ENCODE results near the gene ZNF423.

Gene ZNF423

GRCh38 chr16:49640581-49640980, 215.3 kb downstream of the ZNF423 start:
- no peak for DNase-seq (ENCODE audit: low read depth)

- no peak for DNase-seq (ENCODE audit: low read depth)
These were observed 216.0 kb downstream of the ZNF423 start for GRCh38 chr16:49639739-49640431.

GRCh38 chr16:49638673-49639610, 217.0 kb downstream of the ZNF423 start:
- no peak for DNase-seq (ENCODE audit: low read depth)

GRCh38 chr16:49637933-49638672, 217.8 kb downstream of the ZNF423 start:
- DNase-seq (ENCODE audit: low read depth), result no peak

- DNase-seq (ENCODE audit: low read depth), result no peak
These were observed 218.4 kb downstream of the ZNF423 start for GRCh38 chr16:49637511-49637910.

GRCh38 chr16:49636608-49637007, 219.3 kb downstream of the ZNF423 start:
- no peak for DNase-seq (ENCODE audit: low read depth)

- DNase-seq (ENCODE audit: low read depth), result no peak
These were observed 220.0 kb downstream of the ZNF423 start for GRCh38 chr16:49635591-49636581.

- no peak for DNase-seq (ENCODE audit: low read depth)
These were observed 220.9 kb downstream of the ZNF423 start for GRCh38 chr16:49635009-49635350.

- DNase-seq (ENCODE audit: low read depth), result no peak
These were observed 221.5 kb downstream of the ZNF423 start for GRCh38 chr16:49634235-49635008.

GRCh38 chr16:49632795-49633184, 223.1 kb downstream of the ZNF423 start:
- DNase-seq (ENCODE audit: low read depth), result no peak

- no peak for DNase-seq (ENCODE audit: low read depth)
These were observed 223.7 kb downstream of the ZNF423 start for GRCh38 chr16:49632086-49632794.

GRCh38 chr16:49631187-49632041, 224.5 kb downstream of the ZNF423 start:
- no peak for DNase-seq (ENCODE audit: low read depth)

GRCh38 chr16:49630783-49631182, 225.1 kb downstream of the ZNF423 start:
- no peak for DNase-seq (ENCODE audit: low read depth)

GRCh38 chr16:49629851-49630250, 226.1 kb downstream of the ZNF423 start:
- DNase-seq (ENCODE audit: low read depth), result no peak

- no peak for DNase-seq (ENCODE audit: low read depth)
These were observed 227.8 kb downstream of the ZNF423 start for GRCh38 chr16:49628148-49628547.

GRCh38 chr16:49625311-49626065, 230.4 kb downstream of the ZNF423 start:
- no peak for DNase-seq (ENCODE audit: low read depth)

- DNase-seq (ENCODE audit: low read depth), result no peak
These were observed 232.2 kb downstream of the ZNF423 start for GRCh38 chr16:49623501-49624266.
